Gastroesophageal sphincter (tissue), 3 donors: Measurements from ENCODE around the gene TANC1.

Source experiments
- CTCF ChIP-seq, 4 experiments: fragments of 200-600 bp in 2 of 4; fragments of 450-650 bp in 2 of 4; sonication (generic) in 1 of 4; IDR thresholded peaks; one replicate each; pipeline ENCODE4 v1.5.1; 2017 to 2019; ENCODE audit warnings: antibody characterized with exemption in 4 of 4, mild to moderate bottlenecking in 2 of 4, moderate library complexity in 2 of 4
- EP300 ChIP-seq: sonication (generic); formaldehyde crosslinking; IDR thresholded peaks from one replicate; pipeline ENCODE4 v1.6.1; 2017; ENCODE audit warnings: antibody characterized with exemption, mild to moderate bottlenecking
- POLR2A ChIP-seq, 2 donors: fragments of 450-650 bp; IDR thresholded peaks; one replicate each; pipeline ENCODE4 v1.6.1; 2017; ENCODE audit warnings: antibody characterized with exemption in 2 of 2, mild to moderate bottlenecking in 2 of 2, moderate library complexity in 1 of 2

- TF ChIP-seq CTCF (IDR thresholded peaks at IDR 0.05) (no peak), POLR2A (IDR thresholded peaks at IDR 0.05) (no peak), EP300 (no peak)
Measured at GRCh38 chr2:159128191-159128590, 159.8 kb downstream of the TANC1 start.
